HG03103 (cell line): ENCODE results near the gene NCS1.

ENCODE experiments used
- ATAC-seq: cut with Tn5 transposase; IDR thresholded peaks from one replicate; pipeline ENCODE4 v1.9.1; 2021; ENCODE audit warnings: low read depth; ENCODE audit not compliant: unreplicated experiment

NCS1 gene

DNA sequence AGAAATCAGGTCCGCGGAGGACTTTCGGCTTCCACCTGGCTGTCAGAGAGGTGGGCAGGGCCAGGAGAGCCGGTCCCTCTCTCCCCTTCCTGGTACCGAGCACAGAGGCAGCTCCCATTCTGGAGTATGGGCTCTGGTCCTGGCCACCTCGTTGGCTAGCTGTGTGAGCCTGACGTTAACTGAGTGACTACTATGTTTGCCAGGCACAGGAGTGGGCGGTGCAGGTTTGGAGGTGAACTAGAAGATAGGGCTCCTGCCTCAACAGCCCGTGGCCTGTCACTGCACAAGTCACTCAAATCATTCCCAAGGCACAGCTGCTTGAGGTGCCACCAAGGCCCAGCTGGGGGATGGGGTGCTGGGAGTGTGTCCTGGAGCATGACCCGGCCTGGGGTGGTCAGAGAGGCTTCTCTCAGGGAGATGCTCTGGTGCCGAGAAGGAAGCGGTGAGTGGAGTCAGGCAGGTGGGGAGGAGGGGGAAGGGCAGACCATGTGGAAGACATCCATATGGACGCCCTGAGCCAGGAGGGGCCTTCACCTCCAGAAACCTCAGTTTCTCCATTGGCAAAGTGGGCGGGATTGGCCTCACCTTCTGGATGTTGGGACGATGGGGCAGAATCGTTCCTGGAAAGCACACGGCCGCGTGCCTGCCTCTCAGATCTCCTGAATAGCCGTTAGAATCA is 39.5 kb downstream of the NCS1 start:
- ATAC-seq: no peak

DNA sequence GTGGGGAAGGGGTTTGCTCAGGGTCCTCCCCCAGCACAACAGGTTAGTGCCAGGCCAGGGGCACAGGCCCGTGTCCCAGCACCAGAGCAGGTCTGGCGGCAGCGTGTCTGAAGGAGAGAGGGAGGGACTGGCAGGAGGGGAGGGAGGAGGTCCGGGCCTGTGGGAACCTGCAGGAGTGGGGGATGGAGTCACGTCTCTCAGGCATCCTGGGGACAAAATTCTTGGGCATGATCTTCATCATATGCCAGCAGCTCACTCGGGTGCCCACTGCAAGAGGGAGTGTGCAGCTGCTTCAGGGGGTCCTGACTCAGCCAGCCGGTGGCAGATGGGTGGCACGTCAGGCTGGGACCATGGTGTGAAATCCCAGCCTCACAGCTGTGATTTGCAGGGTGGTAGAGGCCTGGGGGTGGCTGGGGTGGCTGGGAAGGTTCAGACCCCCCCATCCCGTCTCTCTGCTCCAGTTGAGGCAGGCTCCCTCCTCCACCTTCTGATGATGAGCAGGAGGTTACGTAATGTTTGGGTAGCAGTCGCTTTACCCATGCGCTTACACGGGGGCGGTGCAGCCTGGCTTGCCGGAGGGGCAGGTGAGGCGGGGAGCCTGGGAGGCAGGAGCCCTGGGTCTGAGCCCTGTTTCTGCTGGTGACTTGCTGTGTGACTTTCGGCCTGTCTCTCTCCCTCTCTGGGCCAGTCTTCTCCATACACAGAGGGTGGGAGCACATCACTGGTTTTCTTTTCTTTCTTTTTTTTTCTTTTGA is 40.5 kb downstream of the NCS1 start:
- ATAC-seq: no peak

DNA sequence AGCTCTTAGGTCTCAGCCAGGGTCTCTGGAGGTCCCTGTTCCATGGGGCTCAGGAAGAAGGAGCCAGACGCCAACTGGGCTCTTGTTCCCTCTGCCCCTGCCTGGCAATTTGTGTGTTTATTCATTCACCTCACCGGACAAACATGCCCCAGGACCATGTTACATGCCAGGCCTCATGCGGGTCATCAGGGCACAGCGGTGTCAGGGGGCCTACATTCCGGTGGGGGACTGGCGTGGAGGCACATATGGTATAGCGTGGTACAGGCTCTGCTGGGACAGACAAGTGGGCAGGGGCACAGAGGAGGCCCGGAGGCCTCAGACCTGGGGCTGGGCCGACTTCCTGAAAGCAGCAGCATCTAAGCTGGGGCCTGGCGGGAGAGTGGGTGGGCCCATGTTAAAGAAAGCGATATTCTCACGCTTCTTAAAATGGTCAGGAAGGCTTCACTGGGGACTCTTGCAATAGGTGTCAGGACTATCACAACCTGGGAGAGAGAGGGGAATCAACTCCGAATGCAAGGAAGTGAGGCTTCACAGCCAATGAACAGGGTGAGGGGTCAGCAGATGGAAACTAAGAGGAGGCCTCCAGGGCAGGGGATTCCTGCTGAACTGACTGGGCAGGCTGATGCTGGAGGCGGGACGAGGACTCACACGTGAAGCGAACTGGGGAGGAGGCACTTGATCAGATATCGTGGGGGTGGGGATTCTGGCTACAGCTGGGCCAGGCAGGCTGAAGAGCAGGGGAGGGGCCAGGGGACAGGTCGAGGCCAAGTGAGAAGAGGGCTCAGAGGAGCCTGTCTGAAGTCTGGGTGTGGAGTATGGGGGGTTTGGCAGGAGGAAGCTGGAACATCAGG is 41.9 kb downstream of the NCS1 start:
- ATAC-seq: no peak

DNA sequence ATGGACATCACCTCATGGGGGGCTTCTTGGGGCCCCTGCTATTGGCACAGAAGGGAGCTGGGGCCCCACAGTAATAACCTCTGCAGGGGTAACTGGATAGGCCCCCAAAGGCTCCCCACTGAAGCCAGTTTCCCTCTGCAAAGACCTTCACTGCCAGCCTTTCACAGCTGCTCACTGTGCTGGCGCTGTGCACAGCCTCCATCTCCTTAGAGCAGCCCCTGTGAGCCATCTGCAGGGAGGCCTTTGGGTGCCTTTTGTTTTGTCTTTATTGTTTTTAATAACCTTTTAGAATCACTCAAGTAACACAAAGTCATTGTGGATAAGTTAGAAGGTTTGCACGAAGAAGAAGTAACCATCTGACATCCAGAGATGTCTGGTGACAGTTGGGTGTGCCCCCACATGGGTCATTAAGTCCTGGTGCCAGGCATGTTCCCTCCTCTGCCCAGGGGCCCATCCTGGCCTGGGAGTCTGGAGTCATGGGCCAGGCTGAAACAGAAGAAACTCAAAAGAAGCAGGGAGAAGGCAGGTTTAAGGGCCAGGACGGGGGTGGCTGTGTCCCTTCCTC is 42.7 kb downstream of the NCS1 start:
- no peak for ATAC-seq

DNA sequence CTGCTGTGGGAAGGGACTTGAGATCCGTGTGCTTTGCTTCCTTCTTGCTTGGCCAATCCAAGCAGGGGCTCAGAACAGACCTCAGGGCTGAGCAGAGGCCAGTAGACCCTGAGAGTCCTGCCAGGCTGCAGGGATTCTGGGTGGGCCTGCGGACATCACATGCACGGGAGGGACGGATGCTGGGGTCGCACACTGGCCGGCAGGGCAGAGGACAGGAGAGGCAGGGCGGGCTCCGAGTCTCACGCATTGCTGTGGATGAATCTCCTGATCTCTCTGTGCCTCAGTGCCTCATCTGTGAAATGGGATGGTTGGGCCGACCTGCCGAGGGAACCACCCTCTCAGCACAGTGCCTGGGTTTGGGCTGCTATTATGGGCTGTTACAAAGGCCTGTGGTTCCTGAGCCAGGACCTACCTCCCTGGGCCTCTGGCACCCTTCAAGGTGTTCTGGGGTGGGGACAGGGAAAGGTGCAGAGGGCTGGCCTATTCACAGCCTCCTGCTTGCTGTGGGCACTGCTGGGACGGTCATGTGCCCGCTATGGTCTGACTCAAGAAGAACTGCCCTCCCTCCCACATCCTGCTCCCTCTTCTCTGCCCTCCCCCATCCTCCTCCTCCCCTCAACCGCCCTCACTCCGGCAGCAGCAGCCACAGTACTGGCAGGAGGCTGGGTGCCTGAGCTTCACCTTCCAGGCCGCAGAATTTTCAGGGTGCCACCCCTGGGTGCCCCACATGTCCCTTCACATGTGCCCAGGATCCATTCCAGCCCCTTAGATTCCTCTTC is 43.3 kb downstream of the NCS1 start:
- no peak for ATAC-seq

DNA sequence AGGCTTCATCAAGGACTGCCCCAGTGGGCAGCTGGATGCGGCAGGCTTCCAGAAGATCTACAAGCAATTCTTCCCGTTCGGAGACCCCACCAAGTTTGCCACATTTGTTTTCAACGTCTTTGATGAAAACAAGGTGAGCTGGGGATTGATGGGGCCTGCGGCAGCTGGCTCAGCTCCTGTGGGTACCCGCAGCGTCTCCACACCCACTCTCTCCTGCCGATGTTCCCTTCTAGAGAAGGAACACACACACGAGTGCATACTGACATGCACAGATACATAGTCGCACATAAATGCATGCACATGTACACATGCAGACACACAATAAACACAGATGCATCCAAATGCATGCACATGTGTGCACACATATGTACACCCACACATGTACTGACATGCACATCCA is 45.6 kb downstream of the NCS1 start:
- no peak for ATAC-seq

DNA sequence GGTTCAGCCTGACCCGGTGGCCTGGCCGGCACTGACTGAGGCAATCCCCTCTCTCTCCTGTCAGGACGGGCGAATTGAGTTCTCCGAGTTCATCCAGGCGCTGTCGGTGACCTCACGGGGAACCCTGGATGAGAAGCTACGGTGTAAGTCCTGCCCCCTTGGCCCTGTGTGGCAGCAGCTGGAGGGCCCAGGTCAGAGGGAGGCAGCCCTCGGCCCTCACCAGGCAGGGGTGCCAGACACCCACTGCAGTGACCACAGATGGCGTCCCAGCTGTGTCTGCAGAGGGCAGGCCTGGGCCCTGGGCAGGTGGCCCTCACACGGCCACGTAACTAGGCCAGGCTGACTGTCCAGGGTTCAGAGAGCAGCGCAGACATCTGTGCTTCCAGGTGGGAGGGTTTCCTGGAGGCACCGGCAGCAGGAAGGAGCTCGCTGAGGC is 47.5 kb downstream of the NCS1 start:
- ATAC-seq: no peak

DNA sequence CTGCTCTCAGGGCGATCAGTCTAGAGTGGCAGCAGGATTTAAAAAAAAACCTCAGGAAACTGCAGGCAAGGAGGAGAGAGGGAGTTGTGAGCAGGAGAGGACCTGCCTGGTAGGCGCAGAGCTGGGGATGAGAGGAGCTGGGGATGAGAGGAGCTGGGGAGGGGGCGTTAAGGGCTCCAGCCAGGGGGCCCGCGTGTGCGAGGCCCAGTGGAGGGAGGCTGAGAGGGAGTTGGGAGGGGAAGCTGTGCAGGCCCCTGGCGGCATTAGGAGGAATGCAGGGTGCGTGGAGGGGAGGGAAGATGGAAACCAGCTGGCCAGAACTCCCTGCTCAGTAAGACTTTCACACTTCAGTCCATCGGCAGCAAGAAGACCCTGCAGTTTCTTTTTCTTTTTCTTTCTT is 48.1 kb downstream of the NCS1 start:
- no peak for ATAC-seq

DNA sequence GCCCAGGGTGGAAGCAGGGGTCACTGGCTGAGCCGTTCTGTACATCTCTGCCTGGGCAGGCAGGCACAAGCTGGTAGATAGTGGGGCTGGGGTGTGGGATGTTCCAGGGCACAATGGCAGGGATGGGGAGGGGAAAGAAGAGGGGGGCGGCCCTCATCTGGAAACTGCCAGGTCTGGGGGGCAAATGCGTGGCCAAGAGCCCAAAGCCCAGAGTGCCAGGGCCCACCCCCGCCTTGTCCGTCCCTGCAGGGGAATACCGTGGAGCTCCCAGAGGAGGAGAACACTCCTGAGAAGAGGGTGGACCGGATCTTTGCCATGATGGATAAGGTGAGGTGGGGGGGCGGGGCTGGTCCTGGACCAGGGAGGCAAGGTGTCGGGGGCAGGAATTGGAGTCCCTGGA is 50.6 kb downstream of the NCS1 start:
- no peak for ATAC-seq

DNA sequence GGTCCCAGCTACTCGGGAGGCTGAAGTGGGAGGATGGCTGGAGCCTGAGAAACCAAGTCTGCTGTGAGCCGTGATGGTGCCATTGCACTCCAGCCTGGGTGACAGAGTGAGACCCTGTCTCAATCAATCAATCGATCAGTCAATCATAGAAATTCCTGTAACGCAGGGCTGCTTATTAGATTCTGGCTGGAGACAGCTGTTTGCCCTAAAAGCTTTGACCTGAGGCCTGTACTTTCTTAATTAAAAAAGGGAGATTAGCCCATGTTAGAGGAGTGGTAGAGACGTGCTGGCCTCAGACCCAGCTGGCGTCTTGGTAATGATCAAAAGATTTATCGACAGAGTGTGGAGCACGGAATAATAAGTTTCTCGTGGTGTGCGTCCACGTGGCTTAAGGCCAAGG is 52.9 kb downstream of the NCS1 start:
- ATAC-seq: no peak

DNA sequence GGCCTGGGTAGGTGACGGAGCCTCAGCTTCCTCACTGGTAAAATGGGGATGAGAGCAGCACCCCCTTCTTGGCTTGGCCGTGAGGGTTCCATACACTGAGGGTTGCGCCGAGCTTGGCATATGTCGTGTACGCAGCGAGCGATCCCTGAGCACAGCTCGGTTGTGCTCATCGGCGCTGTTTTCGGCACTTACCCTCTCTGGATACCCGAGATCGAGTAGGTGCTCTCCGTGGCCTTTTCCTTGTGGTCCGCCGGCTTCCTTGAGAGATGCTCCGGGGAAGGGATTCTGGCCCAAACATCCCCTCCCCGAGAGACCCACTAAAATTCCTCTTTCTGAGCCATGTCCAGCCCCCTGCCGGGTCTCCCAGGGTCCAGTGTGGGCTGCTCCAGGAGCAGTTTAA is 53.4 kb downstream of the NCS1 start:
- ATAC-seq: no peak

DNA sequence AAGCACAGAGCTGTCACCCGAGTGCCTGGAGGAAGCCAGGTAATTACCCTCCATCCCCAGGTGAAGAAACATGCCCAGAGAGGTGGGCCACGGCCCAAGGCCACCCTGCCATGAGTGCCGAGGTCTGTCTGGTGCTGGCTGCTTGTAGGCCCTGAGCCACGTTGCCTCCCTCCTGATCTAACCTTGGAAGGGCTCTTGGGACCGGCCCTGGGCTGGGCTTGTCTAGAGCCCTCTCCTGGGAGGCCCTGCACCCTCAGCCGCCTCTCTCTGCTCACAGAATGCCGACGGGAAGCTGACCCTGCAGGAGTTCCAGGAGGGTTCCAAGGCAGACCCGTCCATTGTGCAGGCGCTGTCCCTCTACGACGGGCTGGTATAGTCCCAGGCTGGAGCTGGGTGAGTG is 53.9 kb downstream of the NCS1 start:
- ATAC-seq: no peak

DNA sequence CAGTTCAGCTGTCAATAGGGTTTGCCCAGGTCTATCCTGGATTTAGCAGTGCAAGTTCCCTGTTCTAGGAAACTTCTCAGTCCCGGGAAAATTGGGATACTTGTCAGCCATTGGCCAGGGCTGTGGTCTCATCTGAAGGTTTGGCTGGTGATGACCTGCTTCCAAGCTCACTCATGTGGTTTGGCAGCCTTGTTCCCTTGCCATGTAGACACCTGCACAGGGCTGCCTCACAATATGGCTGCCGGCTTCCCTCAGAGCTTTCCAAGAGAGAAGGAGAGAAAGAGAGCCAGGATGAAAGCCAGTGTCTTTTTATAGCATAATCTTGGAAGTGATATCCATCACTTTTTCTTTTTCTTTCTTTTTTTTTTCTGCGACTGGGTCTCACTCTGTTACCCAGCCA is 55.6 kb downstream of the NCS1 start:
- no peak for ATAC-seq

DNA sequence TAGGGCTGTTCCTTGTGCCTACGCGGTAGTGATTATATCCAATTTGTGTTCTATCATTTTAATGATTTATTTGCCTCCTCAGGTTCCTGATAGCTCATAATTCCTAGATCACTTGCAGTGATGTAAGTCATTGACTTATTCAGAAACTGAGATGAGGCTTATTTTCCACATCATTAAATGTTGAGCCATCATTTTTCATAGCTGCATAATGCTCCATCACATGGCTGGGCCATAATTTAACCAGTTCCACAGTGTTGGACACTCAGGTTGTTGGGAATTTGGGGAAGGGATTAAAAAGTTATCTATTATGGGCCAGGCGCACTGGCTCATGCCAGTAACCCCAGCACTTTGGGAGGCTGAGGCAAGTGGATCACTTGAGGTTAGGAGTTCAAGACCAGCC is 57.6 kb downstream of the NCS1 start:
- ATAC-seq: no peak

DNA sequence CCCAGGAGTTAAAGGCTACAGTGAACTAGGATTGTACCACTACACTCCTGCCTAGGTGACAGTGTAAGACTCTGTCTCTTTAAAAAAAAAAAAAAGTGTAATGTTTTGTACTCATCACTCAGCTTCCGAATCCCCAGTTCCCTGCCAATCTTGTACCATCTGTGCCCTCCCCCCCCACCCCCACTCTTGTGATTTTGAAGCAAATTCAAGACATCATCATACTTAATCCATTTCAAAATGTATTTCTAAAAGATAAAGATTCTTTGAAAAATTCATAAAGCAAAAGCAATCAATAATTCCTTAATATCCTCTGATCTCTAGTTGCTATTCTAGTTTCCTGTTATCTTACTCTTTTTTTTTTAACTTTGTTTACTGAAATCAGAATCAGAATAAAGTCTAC is 58.4 kb downstream of the NCS1 start:
- no peak for ATAC-seq

DNA sequence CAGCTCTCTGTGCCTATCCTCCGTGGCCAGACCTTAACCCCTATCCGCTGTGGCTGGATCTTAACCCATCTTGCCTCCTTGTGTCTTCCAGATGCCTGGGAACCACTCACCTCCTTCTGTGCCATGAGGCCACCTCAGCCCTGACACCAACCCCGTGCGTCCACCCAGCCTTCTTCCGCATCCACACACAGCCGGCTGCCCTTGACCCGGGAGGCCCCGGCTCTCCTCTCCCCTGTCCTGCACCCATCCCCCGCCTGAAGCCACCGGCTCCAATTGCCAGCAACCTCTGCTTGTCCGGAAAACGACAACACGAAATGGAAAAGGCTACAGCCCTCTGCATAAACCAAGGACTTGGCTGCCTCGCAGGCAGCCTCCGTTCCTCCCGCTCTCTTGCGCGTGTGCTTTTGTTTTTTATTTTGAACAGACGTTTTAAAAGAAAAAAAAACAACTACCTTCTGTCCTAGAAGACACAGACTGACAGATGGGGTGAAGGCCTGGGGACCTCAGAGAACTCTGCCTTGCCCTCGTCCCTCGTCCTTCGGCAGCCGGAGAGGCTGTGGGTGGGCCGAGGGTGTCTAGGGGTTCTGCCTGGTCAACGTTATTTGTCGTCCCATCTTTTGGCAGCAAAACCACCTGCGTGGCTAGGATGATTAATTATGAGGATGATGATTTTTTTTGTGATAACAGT is 60.8 kb downstream of the NCS1 start:
- no peak for ATAC-seq

DNA sequence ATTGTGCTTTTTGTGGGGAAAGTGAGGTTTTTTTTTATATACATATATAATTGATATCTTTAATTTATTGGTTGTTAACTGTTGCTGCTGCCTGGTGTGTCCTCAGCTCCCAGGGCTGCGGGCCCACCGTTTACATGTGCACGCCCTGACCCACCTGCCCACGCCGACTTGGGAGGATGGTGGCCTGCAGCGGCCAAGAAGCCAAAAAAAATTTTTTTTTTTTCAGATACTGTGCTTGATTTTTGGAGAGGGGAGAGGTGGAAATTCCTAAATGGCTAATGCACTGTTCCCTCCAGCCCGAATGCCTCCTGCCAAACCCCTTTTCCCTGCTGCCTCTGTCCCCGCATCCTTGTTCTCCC is 61.4 kb downstream of the NCS1 start:
- ATAC-seq: no peak

DNA sequence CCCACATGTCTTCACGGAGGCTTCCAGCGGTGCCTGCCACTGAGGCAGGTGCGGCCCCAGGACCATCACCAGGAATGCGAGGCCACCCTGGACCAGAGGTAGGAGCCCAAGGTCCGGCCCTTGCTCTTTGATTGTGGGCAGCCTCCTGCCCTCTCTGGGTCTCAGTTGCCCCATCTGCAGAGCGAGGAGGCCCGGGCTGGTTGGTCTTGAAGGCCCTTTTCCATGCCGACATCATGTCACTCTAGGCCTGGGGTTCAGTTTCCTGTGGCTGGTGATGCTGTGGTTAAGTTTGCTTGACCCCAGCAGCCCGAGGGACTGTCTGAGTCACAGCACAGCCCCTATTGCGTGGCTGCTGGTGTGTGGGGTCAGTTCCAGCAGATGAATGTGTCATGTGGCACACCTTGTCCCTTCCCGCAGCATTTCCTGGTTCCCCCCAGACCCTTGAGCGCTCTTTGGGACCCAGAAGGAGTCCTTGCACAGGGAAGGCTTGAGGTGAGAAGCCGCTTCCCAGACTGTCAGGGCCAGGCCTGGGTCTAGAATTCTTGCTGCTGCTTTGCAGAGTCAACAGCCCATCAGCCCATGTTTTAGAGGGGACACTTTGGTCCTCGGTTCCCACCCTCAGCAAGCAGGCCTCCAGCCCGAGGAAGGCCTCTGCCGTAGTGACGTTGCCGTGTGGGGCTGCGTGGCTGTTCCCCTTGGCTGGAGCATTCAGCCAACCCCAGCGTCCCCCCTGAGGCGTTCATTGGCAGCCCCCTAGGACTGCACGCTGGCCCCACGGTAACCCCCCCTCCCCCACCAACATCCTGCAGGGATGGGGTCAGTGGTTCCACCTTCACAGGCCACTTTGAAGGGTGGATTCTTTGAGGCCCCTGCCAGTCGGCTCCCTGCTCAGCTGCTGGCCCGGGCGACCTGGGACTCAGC is 62.4 kb downstream of the NCS1 start:
- ATAC-seq: no peak
